Cardiac fibroblast (primary cell): ENCODE measurements around the gene TP73.

Source experiments
- DNase-seq, 2 donors: peaks; one replicate each; pipeline versions ENCODE4 v3.0.0 to v3.0.0-alpha.2; 2010; ENCODE audit warnings: low read depth in 2 of 2
- H3K4me3 ChIP-seq, 2 donors: replicated peaks in 1 of 2; 1 replicate in 1 of 2; 2 replicates in 1 of 2; pipeline ENCODE4 v1.5.1; 2011; ENCODE audit warnings: low read depth in 2 of 2, low read length in 2 of 2, mild to moderate bottlenecking in 2 of 2, moderate library complexity in 1 of 2
- TF ChIP-seq, protein P1 (sequence below): IDR thresholded peaks from one replicate; pipeline ENCODE4 v1.5.1; 2011; ENCODE audit warnings: low read depth, mild to moderate bottlenecking, low read length, inconsistent platforms

TP73 gene

DNA sequence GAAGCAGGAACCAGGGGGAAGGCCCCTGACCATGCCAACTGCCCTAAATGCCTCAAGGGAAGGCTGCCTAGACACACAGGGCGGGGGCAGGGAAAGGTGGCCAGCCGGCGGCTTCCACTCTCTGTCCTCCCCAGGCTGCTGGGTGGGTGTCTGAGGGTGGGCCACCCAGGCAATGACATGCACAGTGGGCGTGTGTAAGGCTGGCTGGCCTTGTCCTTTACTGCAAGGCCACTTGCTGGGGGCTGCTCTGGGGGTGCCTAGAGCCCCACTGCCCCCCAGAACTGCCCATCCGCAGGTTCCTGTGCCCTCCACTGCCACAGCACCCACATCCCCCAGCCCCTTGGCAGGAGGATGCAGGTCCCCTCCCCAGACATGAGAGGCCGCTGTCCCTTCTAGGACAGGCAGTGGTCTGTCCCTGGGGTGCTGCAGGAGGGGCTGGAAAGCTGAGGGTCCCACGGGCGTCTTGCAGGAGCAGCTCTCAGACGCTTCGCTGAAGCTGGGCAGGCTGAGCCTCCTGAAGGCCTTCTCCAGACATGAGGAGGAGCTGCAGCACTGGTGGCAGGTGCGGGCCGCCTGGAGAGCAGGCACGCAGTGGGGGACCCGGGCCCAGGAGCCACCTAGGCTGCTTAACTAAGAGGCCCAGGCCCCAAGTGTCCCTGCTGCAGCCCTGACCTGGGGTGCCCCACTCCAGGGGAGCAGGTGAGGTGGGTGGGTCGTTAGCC, 110.0 kb downstream of the TP73 start:
- DNase-seq: no peak
- H3K4me3 ChIP-seq: no peak overlapping the region
- TF ChIP-seq, protein P1, sequence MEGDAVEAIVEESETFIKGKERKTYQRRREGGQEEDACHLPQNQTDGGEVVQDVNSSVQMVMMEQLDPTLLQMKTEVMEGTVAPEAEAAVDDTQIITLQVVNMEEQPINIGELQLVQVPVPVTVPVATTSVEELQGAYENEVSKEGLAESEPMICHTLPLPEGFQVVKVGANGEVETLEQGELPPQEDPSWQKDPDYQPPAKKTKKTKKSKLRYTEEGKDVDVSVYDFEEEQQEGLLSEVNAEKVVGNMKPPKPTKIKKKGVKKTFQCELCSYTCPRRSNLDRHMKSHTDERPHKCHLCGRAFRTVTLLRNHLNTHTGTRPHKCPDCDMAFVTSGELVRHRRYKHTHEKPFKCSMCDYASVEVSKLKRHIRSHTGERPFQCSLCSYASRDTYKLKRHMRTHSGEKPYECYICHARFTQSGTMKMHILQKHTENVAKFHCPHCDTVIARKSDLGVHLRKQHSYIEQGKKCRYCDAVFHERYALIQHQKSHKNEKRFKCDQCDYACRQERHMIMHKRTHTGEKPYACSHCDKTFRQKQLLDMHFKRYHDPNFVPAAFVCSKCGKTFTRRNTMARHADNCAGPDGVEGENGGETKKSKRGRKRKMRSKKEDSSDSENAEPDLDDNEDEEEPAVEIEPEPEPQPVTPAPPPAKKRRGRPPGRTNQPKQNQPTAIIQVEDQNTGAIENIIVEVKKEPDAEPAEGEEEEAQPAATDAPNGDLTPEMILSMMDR: no peak

DNA sequence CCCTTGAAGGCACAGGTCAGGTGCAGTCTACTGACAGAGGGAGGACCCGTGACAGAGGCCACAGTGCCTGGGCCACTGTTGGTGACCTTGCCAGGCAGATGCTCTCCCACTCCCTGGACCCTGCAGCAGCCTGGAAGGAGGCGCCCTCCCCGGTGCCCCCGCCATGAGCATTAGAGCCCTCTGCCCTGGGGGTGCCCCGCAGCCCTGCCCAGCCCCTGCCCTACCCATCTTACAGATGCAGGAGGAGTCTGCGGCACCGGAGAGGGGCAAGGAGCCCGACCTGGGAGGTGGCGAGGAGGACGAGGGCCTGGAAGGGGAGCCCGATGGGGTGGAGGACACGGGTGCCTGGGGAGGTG, 110.5 kb downstream of the TP73 start:
- TF ChIP-seq, protein P1: no peak
- no peak overlapping the region for H3K4me3 ChIP-seq
- DNase-seq: no peak

DNA sequence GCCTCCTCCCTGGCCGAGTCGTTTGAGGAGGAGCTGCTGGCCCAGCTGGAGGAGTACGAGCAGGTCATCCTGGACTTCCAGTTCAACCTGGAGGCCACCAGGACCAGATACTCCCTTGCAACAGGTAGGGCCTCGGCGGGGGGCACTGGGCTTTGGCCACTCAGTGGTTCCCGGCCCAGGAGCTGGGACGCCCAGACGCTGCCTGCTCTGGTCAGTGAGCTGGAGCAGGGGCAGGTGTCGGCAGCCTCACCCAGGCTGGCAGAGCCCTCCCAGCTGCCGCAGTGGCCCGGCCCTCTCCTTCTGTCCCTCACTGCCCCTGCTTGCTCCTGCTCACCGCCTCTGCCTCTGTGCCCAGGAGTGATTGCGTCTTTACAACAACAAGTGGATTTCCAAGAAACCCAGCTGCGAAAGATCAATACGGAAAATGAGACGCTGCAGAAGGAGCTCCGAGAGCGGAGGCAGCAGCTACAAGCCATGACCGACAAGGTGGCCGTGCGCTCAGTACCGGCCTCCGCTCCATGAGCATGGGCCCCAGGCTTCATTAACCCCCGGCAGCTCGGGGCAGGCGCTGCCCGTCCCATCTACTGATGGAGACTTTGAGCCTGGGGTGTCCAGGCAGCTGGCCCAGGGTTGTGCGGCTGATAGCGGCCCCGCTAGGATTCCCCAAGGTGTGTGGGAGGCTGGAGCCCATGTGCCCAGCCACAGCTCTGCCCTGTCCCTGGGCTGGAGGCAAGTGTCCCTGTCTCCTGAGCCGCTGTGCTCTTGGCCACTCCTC, 111.2 kb downstream of the TP73 start:
- TF ChIP-seq, protein P1: no peak
- no peak overlapping the region for H3K4me3 ChIP-seq
- no peak for DNase-seq

DNA sequence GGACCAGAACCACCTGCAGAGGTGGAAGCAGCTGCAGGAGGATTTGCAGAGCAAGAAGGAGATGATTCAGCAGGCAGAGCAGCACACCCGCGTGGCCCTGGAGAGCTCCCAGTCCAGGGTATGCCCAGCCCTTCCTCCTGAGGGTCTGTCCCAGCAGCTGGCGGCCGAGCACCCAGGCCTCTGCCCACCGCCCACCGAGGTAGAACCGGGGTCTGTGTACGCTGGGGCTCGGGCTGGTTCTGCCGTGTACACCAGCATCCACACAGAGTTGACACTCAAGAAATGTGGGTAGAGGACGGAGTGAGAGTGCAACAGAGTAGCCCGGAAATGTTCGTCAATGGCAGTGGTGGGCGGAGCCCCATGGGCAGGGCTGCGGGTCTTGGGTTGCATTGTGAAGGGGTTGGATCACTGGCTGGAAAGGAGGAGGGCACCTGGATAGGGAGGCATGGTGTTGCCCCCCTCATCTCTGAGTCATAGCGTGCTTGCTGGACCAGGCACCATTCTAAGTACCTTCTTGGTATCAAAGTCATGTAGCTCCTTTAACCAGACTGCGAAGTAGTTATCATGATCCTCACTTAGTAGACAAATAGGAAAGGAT, 115.1 kb downstream of the TP73 start:
- no peak overlapping the region for H3K4me3 ChIP-seq
- no peak for DNase-seq
- TF ChIP-seq, protein P1: no peak

DNA sequence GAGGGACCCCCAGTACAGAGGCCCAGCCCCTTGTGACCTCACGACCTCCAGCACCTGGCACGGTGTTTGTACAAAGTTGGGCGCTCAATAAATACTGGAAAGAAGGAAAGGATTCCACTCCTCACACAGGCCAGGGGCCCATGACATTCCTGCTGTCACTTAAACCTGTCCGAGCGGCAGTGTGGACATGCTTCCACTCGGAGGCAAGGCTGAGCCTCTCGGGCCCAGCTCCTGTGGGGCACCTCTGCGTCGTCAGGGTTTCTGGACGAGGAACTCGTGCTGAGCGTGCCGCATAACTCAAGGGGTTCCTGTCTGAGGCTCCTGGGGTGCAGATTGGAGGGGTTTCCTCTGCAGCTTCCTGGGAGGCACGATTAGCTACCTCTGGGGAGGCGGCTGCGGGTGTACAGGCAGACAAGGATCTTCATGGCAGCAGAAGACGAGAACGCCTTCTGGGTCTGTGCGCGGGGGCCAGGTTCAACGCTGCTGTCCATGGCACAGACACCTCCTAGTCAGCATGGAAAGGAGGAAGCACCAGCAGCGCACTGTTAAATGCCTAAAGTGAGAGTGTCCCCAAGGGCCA, 116.6 kb downstream of the TP73 start:
- DNase-seq: no peak
- no peak overlapping the region for H3K4me3 ChIP-seq
- TF ChIP-seq, protein P1: no peak

DNA sequence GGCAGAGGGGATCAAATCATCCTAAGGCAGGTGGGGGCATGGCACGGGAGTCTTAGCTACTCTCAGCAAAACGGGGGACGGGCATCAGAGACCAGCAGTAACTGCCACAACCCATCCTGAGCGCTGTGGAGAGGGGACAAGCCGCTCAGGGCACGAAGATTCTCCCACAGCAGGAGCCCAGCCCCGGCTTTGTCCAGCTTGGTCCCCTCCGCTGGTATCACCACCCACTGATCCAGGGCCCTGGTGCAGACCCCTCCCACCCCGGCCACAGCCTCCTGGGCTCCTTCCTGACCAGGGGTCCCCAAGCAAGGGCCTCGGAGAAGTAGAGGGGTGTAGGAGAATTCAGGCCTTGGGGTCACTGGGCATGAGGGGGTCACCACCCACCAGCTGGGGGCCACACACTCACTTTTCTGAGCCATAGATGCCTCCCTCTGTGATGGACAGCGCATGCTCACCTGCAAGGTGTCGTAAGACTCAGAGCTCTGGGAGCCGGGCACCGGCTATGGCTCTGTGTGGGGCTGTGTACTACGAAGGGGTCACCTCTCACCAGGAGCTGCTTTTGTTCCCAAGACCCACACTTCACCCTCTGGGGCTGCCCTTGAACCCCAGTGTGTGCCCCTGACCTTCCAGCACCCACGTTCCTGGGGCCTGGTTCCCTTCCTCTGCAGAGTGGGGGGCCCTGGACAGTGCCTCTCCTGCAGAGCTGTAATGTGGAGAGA, 117.9 kb downstream of the TP73 start:
- TF ChIP-seq, protein P1: no peak
- DNase-seq: no peak
- H3K4me3 ChIP-seq: no peak overlapping the region
